HEK293 (cell line): ENCODE results near the gene DDX10.

Experiments used
- CTCF ChIP-seq: fragments of 450-650 bp; formaldehyde crosslinking; IDR thresholded peaks from 2 replicates; pipeline ENCODE4 v1.5.1; 2016; ENCODE audit warnings: missing biosample characterization, missing genetic modification characterization
- ZBTB11 ChIP-seq: fragments of 450-650 bp; formaldehyde crosslinking; conservative IDR thresholded peaks from 2 replicates; pipeline ENCODE4 v1.5.1; 2016; ENCODE audit warnings: low read depth, missing biosample characterization, missing genetic modification characterization
- ZBTB26 ChIP-seq: fragments of 450-650 bp; formaldehyde crosslinking; optimal IDR thresholded peaks from 2 replicates; pipeline ENCODE3; 2016; ENCODE audit warnings: missing biosample characterization, mild to moderate bottlenecking, missing genetic modification characterization
- ZNF10 ChIP-seq: fragments of 450-650 bp; formaldehyde crosslinking; IDR thresholded peaks from 2 replicates; pipeline ENCODE4 v1.5.1; 2017; ENCODE audit warnings: missing biosample characterization, missing genetic modification characterization
- ZNF121 ChIP-seq: fragments of 450-650 bp; formaldehyde crosslinking; IDR thresholded peaks from 2 replicates; pipeline ENCODE4 v1.5.1; 2016; ENCODE audit warnings: missing biosample characterization, missing genetic modification characterization
- ZNF248 ChIP-seq: fragments of 450-650 bp; formaldehyde crosslinking; IDR thresholded peaks from 2 replicates; pipeline ENCODE4 v1.5.1; 2017; ENCODE audit warnings: missing biosample characterization, missing genetic modification characterization
- ZNF404 ChIP-seq: fragments of 450-650 bp; formaldehyde crosslinking; IDR thresholded peaks from 2 replicates; pipeline ENCODE4 v1.5.1; 2017; ENCODE audit warnings: missing biosample characterization, missing genetic modification characterization
- ZNF623 ChIP-seq: fragments of 450-650 bp; formaldehyde crosslinking; IDR thresholded peaks from 2 replicates; pipeline ENCODE4 v1.5.1; 2016; ENCODE audit warnings: missing biosample characterization, missing genetic modification characterization
- TF ChIP-seq, protein P1 (sequence below): fragments of 450-650 bp; formaldehyde crosslinking; IDR thresholded peaks from 2 replicates; pipeline ENCODE4 v1.5.1; 2016; ENCODE audit warnings: missing biosample characterization, missing genetic modification characterization

DNA sequence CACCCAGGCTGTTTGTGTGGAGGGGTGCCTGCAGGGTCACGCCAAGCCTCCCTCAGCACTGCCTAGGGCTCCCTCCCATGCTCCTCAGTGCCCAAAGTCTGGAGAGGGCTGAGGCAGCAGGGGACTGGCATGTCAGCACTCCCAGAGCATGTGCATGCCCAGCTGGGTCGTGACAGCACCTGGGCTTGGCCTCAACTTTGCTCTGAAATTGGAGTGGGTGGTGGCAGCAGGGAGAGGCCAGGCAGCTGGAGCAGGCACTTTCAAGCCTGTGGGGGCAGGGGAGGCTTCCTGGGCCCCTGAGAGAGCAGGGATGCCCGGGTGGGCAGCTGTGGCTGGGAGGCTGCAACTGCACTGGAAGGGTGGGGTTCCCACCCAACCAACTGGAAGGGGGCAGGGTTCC is 35.6 kb upstream of the DDX10 start:
- TF ChIP-seq ZNF121 (no peak), ZNF623 (tag by site-specific recombination) (no peak), CTCF (tag by site-specific recombination) (no peak), ZNF404 (tag by site-specific recombination) (no peak), ZBTB11 (tag by site-specific recombination) (no peak), ZBTB26 (no peak), ZNF248 (no peak), ZNF10 (tag by site-specific recombination) (no peak)
- TF ChIP-seq, protein P1, sequence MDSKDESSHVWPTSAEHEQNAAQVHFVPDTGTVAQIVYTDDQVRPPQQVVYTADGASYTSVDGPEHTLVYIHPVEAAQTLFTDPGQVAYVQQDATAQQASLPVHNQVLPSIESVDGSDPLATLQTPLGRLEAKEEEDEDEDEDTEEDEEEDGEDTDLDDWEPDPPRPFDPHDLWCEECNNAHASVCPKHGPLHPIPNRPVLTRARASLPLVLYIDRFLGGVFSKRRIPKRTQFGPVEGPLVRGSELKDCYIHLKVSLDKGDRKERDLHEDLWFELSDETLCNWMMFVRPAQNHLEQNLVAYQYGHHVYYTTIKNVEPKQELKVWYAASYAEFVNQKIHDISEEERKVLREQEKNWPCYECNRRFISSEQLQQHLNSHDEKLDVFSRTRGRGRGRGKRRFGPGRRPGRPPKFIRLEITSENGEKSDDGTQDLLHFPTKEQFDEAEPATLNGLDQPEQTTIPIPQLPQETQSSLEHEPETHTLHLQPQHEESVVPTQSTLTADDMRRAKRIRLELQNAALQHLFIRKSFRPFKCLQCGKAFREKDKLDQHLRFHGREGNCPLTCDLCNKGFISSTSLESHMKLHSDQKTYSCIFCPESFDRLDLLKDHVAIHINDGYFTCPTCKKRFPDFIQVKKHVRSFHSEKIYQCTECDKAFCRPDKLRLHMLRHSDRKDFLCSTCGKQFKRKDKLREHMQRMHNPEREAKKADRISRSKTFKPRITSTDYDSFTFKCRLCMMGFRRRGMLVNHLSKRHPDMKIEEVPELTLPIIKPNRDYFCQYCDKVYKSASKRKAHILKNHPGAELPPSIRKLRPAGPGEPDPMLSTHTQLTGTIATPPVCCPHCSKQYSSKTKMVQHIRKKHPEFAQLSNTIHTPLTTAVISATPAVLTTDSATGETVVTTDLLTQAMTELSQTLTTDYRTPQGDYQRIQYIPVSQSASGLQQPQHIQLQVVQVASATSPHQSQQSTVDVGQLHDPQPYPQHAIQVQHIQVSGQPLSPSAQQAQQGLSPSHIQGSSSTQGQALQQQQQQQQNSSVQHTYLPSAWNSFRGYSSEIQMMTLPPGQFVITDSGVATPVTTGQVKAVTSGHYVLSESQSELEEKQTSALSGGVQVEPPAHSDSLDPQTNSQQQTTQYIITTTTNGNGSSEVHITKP (tag by site-specific recombination), result no peak
